Renal cortex interstitium (tissue), 11 donors: ENCODE measurements around the gene PRKCSH. TPM values are rescaled to one million over a fixed set of nuclear protein-coding genes. Genes with fewer than 3 reads are reported as not detected.
"Not testable (repeated sequence)": the region's sequence is repeated elsewhere in the genome, so short reads cannot be mapped to it uniquely, and the experiment has no call there.

Experiments
- DNase-seq, 11 donors: peaks; one replicate each; pipeline ENCODE4 v3.0.0-alpha.2; 2013; ENCODE audit warnings: low read depth in 9 of 11, low spot score in 4 of 11; ENCODE audit errors: extremely low read depth in 1 of 11
- polyA plus RNA-seq, 3 donors: library from polyadenylated mRNA; unstranded; fragments of 120-200 nt; gene quantifications; one replicate each; pipeline ENCODE4 v1.2.1, GENCODE V29; 2013; ENCODE audit not compliant: insufficient read length in 3 of 3

The PRKCSH gene
- polyA plus RNA-seq, 3 donors = 317 to 384 (median 351) TPM

GRCh38 chr19:11414544-11414943 is 20.9 kb upstream of the PRKCSH start:
- no peak for DNase-seq

GRCh38 chr19:11416346-11417052 is 18.9 kb upstream of the PRKCSH start:
- no peak for DNase-seq

- DNase-seq = no peak
Observed at GRCh38 chr19:11418094-11418548, 17.3 kb upstream of the PRKCSH start.

- peak in 2 of 11 donors; percentile 49 to 57 for DNase-seq
Observed at GRCh38 chr19:11418549-11419506, 16.6 kb upstream of the PRKCSH start, which contains the start of gene RGL3. Gene RGL3 (minus strand): TSS chr19:11419314. CDS start chr19:11419278, 36 bp downstream.

- no peak for DNase-seq
Observed at GRCh38 chr19:11420429-11421370, 14.7 kb upstream of the PRKCSH start.

- no peak for DNase-seq
Observed at GRCh38 chr19:11421371-11422098, 13.9 kb upstream of the PRKCSH start.

GRCh38 chr19:11422163-11423065 is 13.0 kb upstream of the PRKCSH start:
- DNase-seq = no peak

GRCh38 chr19:11423164-11423790 is 12.2 kb upstream of the PRKCSH start:
- no peak for DNase-seq

GRCh38 chr19:11423791-11424181 is 11.6 kb upstream of the PRKCSH start:
- DNase-seq = no peak

- DNase-seq = no peak
Observed at GRCh38 chr19:11425719-11426457, 9.5 kb upstream of the PRKCSH start.

- DNase-seq = no peak
Observed at GRCh38 chr19:11426656-11427055, 8.8 kb upstream of the PRKCSH start.

- DNase-seq = not testable (repeated sequence)
Observed at GRCh38 chr19:11433526-11433925, 1.9 kb upstream of the PRKCSH start.

GRCh38 chr19:11434703-11435056 is 755 bp upstream of the PRKCSH start:
- DNase-seq = no peak

- no peak for DNase-seq
Observed at GRCh38 chr19:11435833-11436313, 438 bp downstream of the PRKCSH start.

- no peak for DNase-seq
Observed at GRCh38 chr19:11437955-11438354, 2.5 kb downstream of the PRKCSH start.

GRCh38 chr19:11444059-11444458 is 8.6 kb downstream of the PRKCSH start:
- no peak for DNase-seq
